Calu3 (cell line): Measurements from ENCODE around the gene CDK13. TPM values are rescaled to one million over a fixed set of nuclear protein-coding genes. Genes with fewer than 3 reads are reported as not detected.

Experiments
- BruUV-seq: library from RNA; stranded (reverse); fragments of 400-500 nt; replicated peaks from 2 replicates; lab custom pipeline; 2021; lab: Mats Ljungman, UMichigan
- CTCF ChIA-PET: fragments of 300-600 bp; sonication (Branson Sonifier 250); formaldehyde crosslinking; loops from one replicate; lab custom pipeline; 2022; ENCODE audit warnings: antibody characterized with exemption; lab: Charles Lee
- DNase-seq: peaks from one replicate; pipeline ENCODE4 v3.0.0; 2022
- H3K27ac Mint-ChIP-seq: one replicate; pipeline ENCODE4 v1.8.0; 2022; ENCODE audit warnings: mixed read lengths; ENCODE audit not compliant: unreplicated experiment
- H3K27me3 Mint-ChIP-seq: one replicate; pipeline ENCODE4 v1.8.0; 2022; ENCODE audit warnings: mixed read lengths; ENCODE audit not compliant: unreplicated experiment
- H3K36me3 Mint-ChIP-seq: one replicate; pipeline ENCODE4 v1.8.0; 2022; ENCODE audit warnings: mild to moderate bottlenecking, moderate library complexity, mixed read lengths; ENCODE audit not compliant: insufficient read depth, unreplicated experiment
- H3K4me1 Mint-ChIP-seq: one replicate; pipeline ENCODE4 v1.8.0; 2022; ENCODE audit warnings: mild to moderate bottlenecking, low read depth, mixed read lengths; ENCODE audit not compliant: unreplicated experiment
- H3K4me3 Mint-ChIP-seq: one replicate; pipeline ENCODE4 v1.8.0; 2022; ENCODE audit warnings: mild to moderate bottlenecking, low read depth, moderate library complexity, mixed read lengths; ENCODE audit not compliant: unreplicated experiment
- H3K9me3 Mint-ChIP-seq: one replicate; pipeline ENCODE4 v1.8.0; 2022; ENCODE audit warnings: low read depth, mixed read lengths; ENCODE audit not compliant: unreplicated experiment
- CTCF ChIP-seq: fragments of 200-600 bp; IDR thresholded peaks from one replicate; pipeline ENCODE4 v1.8.0; 2022; ENCODE audit warnings: antibody characterized with exemption; ENCODE audit not compliant: unreplicated experiment
- intact Hi-C: fragments of 100-400 bp; cut with micrococcal nuclease; formaldehyde crosslinking; loops from one replicate; pipeline ENCODE4 v1.10.0; 2022; ENCODE audit not compliant: unreplicated experiment
- total RNA-seq: library from RNA; stranded (reverse); gene quantifications from 2 replicates; pipeline ENCODE4 v1.2.3, GENCODE V29; 2022

Gene CDK13
- total RNA-seq, 1 experiment from 2014 or later: 86.7 TPM

DNA sequence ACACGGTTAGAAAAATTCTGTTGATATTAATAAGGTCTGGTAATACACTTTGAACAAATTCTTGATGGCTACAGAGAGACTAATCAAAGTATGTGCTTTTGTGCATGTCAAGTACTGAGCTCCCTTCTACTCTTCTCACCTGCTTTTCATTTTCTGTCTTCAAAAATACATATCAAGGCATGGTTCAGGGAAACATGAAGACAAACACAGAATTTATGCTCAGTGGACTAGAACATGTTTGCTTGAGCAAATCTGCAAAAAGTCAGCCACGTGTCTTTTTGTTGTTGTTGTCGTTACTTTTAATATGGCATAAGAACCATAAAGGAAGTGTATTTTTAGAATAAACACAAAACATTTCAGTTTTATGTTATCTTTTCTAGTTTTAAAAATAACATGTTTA, 21.9 kb downstream of the CDK13 start:
- H3K4me1 Mint-ChIP-seq: peaks cover 33% of the 10 kb centered on the region
- no peak overlapping the region for H3K27ac Mint-ChIP-seq

GRCh38 chr7:39973801-39974200, 23.7 kb downstream of the CDK13 start:
- peaks cover 4% of the 10 kb centered on the region for H3K36me3 Mint-ChIP-seq
- H3K4me1 Mint-ChIP-seq: peaks cover 22% of the 10 kb centered on the region
- no peak for TF ChIP-seq CTCF
- CTCF ChIA-PET: no interaction called here
- no peak overlapping the region for H3K4me3 Mint-ChIP-seq
- H3K27me3 Mint-ChIP-seq: no peaks in the 10 kb centered on the region
- no TSS peak for BruUV-seq
- no peak overlapping the region for H3K27ac Mint-ChIP-seq
- no peak for DNase-seq
- intact Hi-C loops: no loop called here
- no peaks in the 10 kb centered on the region for H3K9me3 Mint-ChIP-seq

More for the DNA sequence above, 21.9 kb downstream of the CDK13 start:
- Mint-ChIP-seq H3K9me3 (no peaks in the 10 kb centered on the region), H3K27me3 (no peaks in the 10 kb centered on the region), H3K36me3 (peaks cover 4% of the 10 kb centered on the region), H3K4me3 (no peak overlapping the region)
- CTCF ChIA-PET: no interaction called here
- no peak for DNase-seq
- BruUV-seq: no TSS peak
- intact Hi-C loops: no loop called here
- TF ChIP-seq CTCF: no peak

GRCh38 chr7:39978230-39978934, 28.3 kb downstream of the CDK13 start:
- no TSS peak for BruUV-seq
- TF ChIP-seq CTCF: no peak
- Mint-ChIP-seq H3K4me3 (no peak overlapping the region), H3K9me3 (no peaks in the 10 kb centered on the region), H3K36me3 (no peaks in the 10 kb centered on the region), H3K27me3 (no peaks in the 10 kb centered on the region), H3K4me1 (no peaks in the 10 kb centered on the region), H3K27ac (no peak overlapping the region)
- CTCF ChIA-PET: no interaction called here
- DNase-seq: no peak
- intact Hi-C loops: no loop called here

GRCh38 chr7:39979406-39980073, 29.5 kb downstream of the CDK13 start:
- no peaks in the 10 kb centered on the region for H3K9me3 Mint-ChIP-seq
- H3K27me3 Mint-ChIP-seq: no peaks in the 10 kb centered on the region
- no peak overlapping the region for H3K27ac Mint-ChIP-seq
- no peaks in the 10 kb centered on the region for H3K4me1 Mint-ChIP-seq
- no peak for TF ChIP-seq CTCF
- intact Hi-C loops: no loop called here
- H3K36me3 Mint-ChIP-seq: no peaks in the 10 kb centered on the region
- BruUV-seq: no TSS peak
- DNase-seq: no peak
- CTCF ChIA-PET: no interaction called here
- H3K4me3 Mint-ChIP-seq: no peak overlapping the region
